Fibroblast of lung (primary cell): ENCODE measurements around the gene MMP20. TPM values are rescaled to one million over a fixed set of nuclear protein-coding genes. Genes with fewer than 3 reads are reported as not detected.

Experiments used
- DNase-seq, 2 donors: peaks; one replicate each; pipeline versions ENCODE4 v3.0.0 to v3.0.0-alpha.2; 2010; ENCODE audit warnings: low read depth in 2 of 2
- H2AFZ ChIP-seq: 2 replicates; pipeline ENCODE4 v1.5.1; 2012; ENCODE audit warnings: low read length, control low read depth, inconsistent platforms
- H3K27ac ChIP-seq: 2 replicates; pipeline ENCODE4 v1.5.1; 2011; ENCODE audit warnings: low read length, control low read depth; ENCODE audit not compliant: insufficient read depth
- H3K27me3 ChIP-seq: 2 replicates; pipeline ENCODE4 v1.5.1; 2011; ENCODE audit warnings: mild to moderate bottlenecking, low read length; ENCODE audit not compliant: control insufficient read depth, insufficient read depth
- H3K36me3 ChIP-seq: 2 replicates; pipeline ENCODE4 v1.5.1; 2011; ENCODE audit warnings: low read length; ENCODE audit not compliant: control insufficient read depth, insufficient read depth
- H3K4me1 ChIP-seq: 2 replicates; pipeline ENCODE4 v1.5.1; 2011; ENCODE audit warnings: low read length; ENCODE audit not compliant: control insufficient read depth, insufficient read depth; ENCODE audit errors: extremely low read depth
- H3K4me2 ChIP-seq: 2 replicates; pipeline ENCODE4 v1.5.1; 2011; ENCODE audit warnings: low read length, control low read depth; ENCODE audit not compliant: insufficient read depth; ENCODE audit errors: extremely low read depth
- H3K4me3 ChIP-seq, 4 experiments: fragments of 200-600 bp in 1 of 4; sonication (generic) in 1 of 4; replicated peaks in 1 of 4; 2 replicates each; pipeline ENCODE4 v1.5.1; 2011 to 2016; ENCODE audit warnings: low read length in 4 of 4, low read depth in 3 of 4, mild to moderate bottlenecking in 3 of 4, control low read depth in 2 of 4, inconsistent platforms in 1 of 4, mixed read lengths in 1 of 4; ENCODE audit not compliant: insufficient read depth in 1 of 4; ENCODE audit errors: control extremely low read depth in 1 of 4
- H3K79me2 ChIP-seq: 2 replicates; pipeline ENCODE4 v1.5.1; 2012; ENCODE audit warnings: mild to moderate bottlenecking, low read length, inconsistent platforms; ENCODE audit not compliant: control insufficient read depth, insufficient read depth
- H3K9ac ChIP-seq: 2 replicates; pipeline ENCODE4 v1.5.1; 2011; ENCODE audit warnings: mild to moderate bottlenecking, low read length, control low read depth; ENCODE audit not compliant: insufficient read depth
- H3K9me3 ChIP-seq: 2 replicates; pipeline ENCODE4 v1.5.1; 2012; ENCODE audit warnings: low read depth, low read length; ENCODE audit not compliant: control insufficient read depth, insufficient read depth
- H4K20me1 ChIP-seq: 2 replicates; pipeline ENCODE4 v1.5.1; 2011; ENCODE audit warnings: low read length; ENCODE audit not compliant: control insufficient read depth, insufficient read depth; ENCODE audit errors: extremely low read depth
- EZH2 ChIP-seq: IDR thresholded peaks from 2 replicates; pipeline ENCODE4 v1.5.1; 2012; ENCODE audit warnings: low read length, control low read depth, mild to moderate bottlenecking; ENCODE audit errors: missing control alignments
- polyA plus RNA-seq, 2 donors: library from polyadenylated mRNA; depleted of rRNA in 1 of 2; stranded (reverse) in 1 of 2; unstranded in 1 of 2; fragments of >200 nt; gene quantifications; 2 replicates each; pipeline ENCODE4 v1.2.1, GENCODE V29; 2011 to 2012; ENCODE audit warnings: missing spikeins in 1 of 2
- total RNA-seq: library from RNA; depleted of rRNA; stranded (reverse); fragments of >200 nt; gene quantifications from 2 replicates; pipeline ENCODE4 v1.2.1, GENCODE V29; 2014
- TF ChIP-seq, protein P1 (sequence below), 2 donors: IDR thresholded peaks in 1 of 2; conservative IDR thresholded peaks in 1 of 2; 1 replicate in 1 of 2; 2 replicates in 1 of 2; pipeline ENCODE4 v1.5.1; 2011 to 2012; ENCODE audit warnings: low read length in 2 of 2, control low read depth in 1 of 2, inconsistent platforms in 1 of 2, low read depth in 1 of 2, mild to moderate bottlenecking in 1 of 2

Gene MMP20
- total and polyA plus RNA-seq, 2 donors (not counting 1 experiment from before 2014, with no cell fraction given), result not detected

- H3K79me2 ChIP-seq, result no peaks in the 10 kb centered on the region
- no peaks in the 10 kb centered on the region for H3K36me3 ChIP-seq
- H3K9ac ChIP-seq, result no peak overlapping the region
- TF ChIP-seq EZH2, result no peak
- TF ChIP-seq, protein P1, sequence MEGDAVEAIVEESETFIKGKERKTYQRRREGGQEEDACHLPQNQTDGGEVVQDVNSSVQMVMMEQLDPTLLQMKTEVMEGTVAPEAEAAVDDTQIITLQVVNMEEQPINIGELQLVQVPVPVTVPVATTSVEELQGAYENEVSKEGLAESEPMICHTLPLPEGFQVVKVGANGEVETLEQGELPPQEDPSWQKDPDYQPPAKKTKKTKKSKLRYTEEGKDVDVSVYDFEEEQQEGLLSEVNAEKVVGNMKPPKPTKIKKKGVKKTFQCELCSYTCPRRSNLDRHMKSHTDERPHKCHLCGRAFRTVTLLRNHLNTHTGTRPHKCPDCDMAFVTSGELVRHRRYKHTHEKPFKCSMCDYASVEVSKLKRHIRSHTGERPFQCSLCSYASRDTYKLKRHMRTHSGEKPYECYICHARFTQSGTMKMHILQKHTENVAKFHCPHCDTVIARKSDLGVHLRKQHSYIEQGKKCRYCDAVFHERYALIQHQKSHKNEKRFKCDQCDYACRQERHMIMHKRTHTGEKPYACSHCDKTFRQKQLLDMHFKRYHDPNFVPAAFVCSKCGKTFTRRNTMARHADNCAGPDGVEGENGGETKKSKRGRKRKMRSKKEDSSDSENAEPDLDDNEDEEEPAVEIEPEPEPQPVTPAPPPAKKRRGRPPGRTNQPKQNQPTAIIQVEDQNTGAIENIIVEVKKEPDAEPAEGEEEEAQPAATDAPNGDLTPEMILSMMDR (conservative IDR thresholded peaks at IDR 0.05 in 1 of 2, IDR thresholded peaks at IDR 0.05 in 1 of 2; ENCODE audit: low read depth in 1 of 2, low read length in 2 of 2), result no peak
- H3K4me1 ChIP-seq, result no peaks in the 10 kb centered on the region
- no peak for DNase-seq
- H2AFZ ChIP-seq, result no peak overlapping the region
- H3K4me2 ChIP-seq, result no peak overlapping the region
- H3K9me3 ChIP-seq, result no peaks in the 10 kb centered on the region
- no peak overlapping the region for H3K27ac ChIP-seq
- H3K27me3 ChIP-seq, result no peaks in the 10 kb centered on the region
- H4K20me1 ChIP-seq, result no peaks in the 10 kb centered on the region
- no peak overlapping the region for H3K4me3 ChIP-seq
Observed at GRCh38 chr11:102582140-102582539, 43.0 kb downstream of the MMP20 start.

GRCh38 chr11:102581066-102581465, 44.1 kb downstream of the MMP20 start:
- DNase-seq, result no peak
- TF ChIP-seq, protein P1 (conservative IDR thresholded peaks at IDR 0.05 in 1 of 2, IDR thresholded peaks at IDR 0.05 in 1 of 2; ENCODE audit: low read depth in 1 of 2, low read length in 2 of 2), result no peak
- TF ChIP-seq EZH2, result no peak

DNA sequence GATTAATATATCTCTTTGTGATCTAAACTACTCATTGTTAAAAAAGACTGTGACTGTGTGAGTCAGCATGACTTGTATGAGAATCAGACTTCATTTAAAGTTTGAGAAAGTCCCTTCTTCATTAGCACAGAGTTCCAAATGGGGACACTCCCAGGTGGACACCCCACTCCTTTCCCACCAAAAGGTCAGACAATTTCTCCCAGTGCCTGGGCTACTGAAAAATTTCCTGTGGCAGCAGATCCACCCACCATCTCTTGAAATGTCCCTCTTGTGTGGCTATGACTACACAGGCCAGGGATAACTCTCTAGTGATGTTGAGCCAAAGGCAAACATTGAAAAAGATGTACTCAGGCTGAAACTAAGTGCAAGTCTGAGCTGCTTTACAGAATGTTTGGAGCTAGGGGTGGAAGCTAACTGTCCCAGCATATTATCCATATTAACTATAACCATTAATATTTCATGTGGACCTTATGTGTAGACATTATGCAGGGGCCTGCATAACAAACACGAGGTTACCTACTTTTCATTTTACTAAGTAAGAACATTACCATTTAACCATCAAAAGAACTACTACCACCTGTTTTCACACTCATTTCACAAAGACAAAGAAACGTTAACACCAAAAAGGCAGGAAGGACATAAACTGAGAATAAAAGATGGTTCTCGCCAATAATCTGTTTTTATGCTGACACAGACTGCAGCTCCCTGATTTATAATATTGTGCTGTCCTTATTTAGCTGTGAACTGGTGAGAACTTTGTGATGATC, 44.8 kb downstream of the MMP20 start:
- no peaks in the 10 kb centered on the region for H3K36me3 ChIP-seq
- H3K4me3 ChIP-seq, result no peak overlapping the region
- H3K4me1 ChIP-seq, result no peaks in the 10 kb centered on the region
- H3K4me2 ChIP-seq, result no peak overlapping the region
- no peak for TF ChIP-seq EZH2
- TF ChIP-seq, protein P1 (conservative IDR thresholded peaks at IDR 0.05 in 1 of 2, IDR thresholded peaks at IDR 0.05 in 1 of 2; ENCODE audit: low read depth in 1 of 2, low read length in 2 of 2), result no peak
- H3K27me3 ChIP-seq, result no peaks in the 10 kb centered on the region
- H3K9me3 ChIP-seq, result no peaks in the 10 kb centered on the region
- DNase-seq, result peak in 1 of 2 donors; percentile 39
- H3K9ac ChIP-seq, result no peak overlapping the region
- no peak overlapping the region for H3K27ac ChIP-seq
- H4K20me1 ChIP-seq, result no peaks in the 10 kb centered on the region
- H2AFZ ChIP-seq, result no peak overlapping the region
- no peaks in the 10 kb centered on the region for H3K79me2 ChIP-seq

More at GRCh38 chr11:102581066-102581465, 44.1 kb downstream of the MMP20 start:
- Histone ChIP-seq H4K20me1 (no peaks in the 10 kb centered on the region), H2AFZ (no peak overlapping the region), H3K27me3 (no peaks in the 10 kb centered on the region), H3K79me2 (no peaks in the 10 kb centered on the region), H3K4me1 (no peaks in the 10 kb centered on the region), H3K9me3 (no peaks in the 10 kb centered on the region), H3K4me2 (no peak overlapping the region), H3K4me3 (no peak overlapping the region), H3K27ac (no peak overlapping the region), H3K9ac (no peak overlapping the region), H3K36me3 (no peaks in the 10 kb centered on the region)
